HG03025 (cell line): Measurements from ENCODE around the gene STPG4.

Source experiments
- ATAC-seq: cut with Tn5 transposase; IDR thresholded peaks from one replicate; pipeline ENCODE4 v1.9.1; 2021; ENCODE audit warnings: mild to moderate bottlenecking, moderate library complexity; ENCODE audit not compliant: unreplicated experiment, low FRiP score

Gene STPG4

GRCh38 chr2:47058003-47058931 is 96.8 kb downstream of the STPG4 start:
- no peak for ATAC-seq

GRCh38 chr2:47057687-47058002 is 97.5 kb downstream of the STPG4 start:
- ATAC-seq: no peak

- ATAC-seq: no peak
Measured at GRCh38 chr2:47056868-47057686, 98.0 kb downstream of the STPG4 start.

- ATAC-seq: no peak
Measured at GRCh38 chr2:47056374-47056773, 98.7 kb downstream of the STPG4 start.

GRCh38 chr2:47054868-47055267 is 100.2 kb downstream of the STPG4 start:
- ATAC-seq: no peak

GRCh38 chr2:47054036-47054555 is 101.0 kb downstream of the STPG4 start:
- no peak for ATAC-seq

- no peak for ATAC-seq
Measured at GRCh38 chr2:47052847-47053246, 102.3 kb downstream of the STPG4 start.

- ATAC-seq: no peak
Measured at GRCh38 chr2:47051562-47051961, 103.5 kb downstream of the STPG4 start.

- no peak for ATAC-seq
Measured at GRCh38 chr2:47050762-47051161, 104.3 kb downstream of the STPG4 start.

- ATAC-seq: no peak
Measured at GRCh38 chr2:47050021-47050760, 104.9 kb downstream of the STPG4 start.

GRCh38 chr2:47049502-47049901 is 105.6 kb downstream of the STPG4 start:
- ATAC-seq: no peak

GRCh38 chr2:47048801-47049480 is 106.2 kb downstream of the STPG4 start:
- no peak for ATAC-seq

- no peak for ATAC-seq
Measured at GRCh38 chr2:47046271-47046670, 108.8 kb downstream of the STPG4 start.

- ATAC-seq: no peak
Measured at GRCh38 chr2:47043891-47044239, 111.2 kb downstream of the STPG4 start.

- ATAC-seq: no peak
Measured at GRCh38 chr2:47043142-47043890, 111.8 kb downstream of the STPG4 start.

GRCh38 chr2:47041891-47042684 is 113.0 kb downstream of the STPG4 start:
- no peak for ATAC-seq

- ATAC-seq: no peak
Measured at GRCh38 chr2:47041063-47041462, 114.0 kb downstream of the STPG4 start.

GRCh38 chr2:47040651-47041050 is 114.5 kb downstream of the STPG4 start:
- ATAC-seq: no peak
